HCT116 (cell line): ENCODE results near the gene BBX. TPM values are rescaled to one million over a fixed set of nuclear protein-coding genes. Genes with fewer than 3 reads are reported as not detected.

ENCODE experiments used
- ATAC-seq: fragments of 200-7000 bp; cut with Tn5 transposase; 2 replicates; pipeline ENCODE4 v1.9.1; 2020; ENCODE audit warnings: mild to moderate bottlenecking, moderate library complexity
- BruUV-seq: library from RNA; stranded (reverse); fragments of 400-500 nt; replicated peaks from 2 replicates; lab custom pipeline; 2021; lab: Mats Ljungman, UMichigan
- CTCF ChIA-PET: fragments of 300-600 bp; sonication (Branson Sonifier 250); formaldehyde crosslinking; loops from one replicate; lab custom pipeline; 2021; ENCODE audit warnings: antibody characterized with exemption; lab: Charles Lee
- POLR2A ChIA-PET: fragments of 300-600, 350-600 bp; sonication (Branson Sonifier 250); formaldehyde crosslinking; loops from one replicate; lab custom pipeline; 2021; ENCODE audit warnings: antibody characterized with exemption; lab: Charles Lee
- RAD21 ChIA-PET, 2 experiments: fragments of 300-600 bp; sonication (Branson Sonifier 250); formaldehyde crosslinking; loops; one replicate each; lab custom pipeline; 2023; ENCODE audit warnings: low total read pairs in 2 of 2; ENCODE audit not compliant: uncharacterized antibody in 2 of 2, unreplicated experiment in 2 of 2, low non-redundant PET in 1 of 2; lab: Charles Lee
- DNase-seq: peaks from one replicate; pipeline ENCODE4 v3.0.0-alpha.2; 2010; ENCODE audit warnings: low read depth, low spot score
- H2AFZ ChIP-seq: fragments of 200-600 bp; shearing (Covaris generic), sonication (generic); 2 replicates; pipeline ENCODE4 v1.6.1; 2017; ENCODE audit warnings: low read depth, mixed run types, mixed read lengths, antibody characterized with exemption, low read length; ENCODE audit not compliant: poor library complexity, severe bottlenecking
- H3K27ac ChIP-seq: 2 replicates; pipeline ENCODE4 v1.5.1; 2012; ENCODE audit warnings: low read depth, low read length
- H3K27me3 ChIP-seq: fragments of 200-600 bp; sonication (generic); 2 replicates; pipeline ENCODE4 v1.6.1; 2016; ENCODE audit warnings: mixed run types, low read length, mixed read lengths; ENCODE audit not compliant: insufficient read depth
- H3K36me3 ChIP-seq, 2 experiments: fragments of 200-500 bp in 1 of 2; fragments of 200-600 bp in 1 of 2; sonication (Bioruptor generic) in 1 of 2; sonication (generic) in 1 of 2; 2 replicates each; pipeline versions ENCODE4 v1.5.1 to v1.6.1; 2014 to 2016; ENCODE audit warnings: low read length in 2 of 2, inconsistent platforms in 1 of 2, mixed read lengths in 1 of 2, mixed run types in 1 of 2; ENCODE audit not compliant: insufficient read depth in 2 of 2, control insufficient read depth in 1 of 2
- H3K4me1 ChIP-seq, 2 experiments: fragments of 200-600 bp in 1 of 2; sonication (generic) in 1 of 2; 2 replicates each; pipeline versions ENCODE4 v1.5.1 to v1.6.1; 2012 to 2017; ENCODE audit warnings: low read length in 2 of 2, inconsistent platforms in 1 of 2, mild to moderate bottlenecking in 1 of 2, mixed read lengths in 1 of 2, mixed run types in 1 of 2, moderate library complexity in 1 of 2; ENCODE audit not compliant: insufficient read depth in 2 of 2, control insufficient read depth in 1 of 2
- H3K4me2 ChIP-seq: fragments of 200-600 bp; sonication (generic); 2 replicates; pipeline ENCODE4 v1.6.1; 2017; ENCODE audit warnings: mixed run types, low read length, mixed read lengths
- H3K4me3 ChIP-seq, 2 experiments: fragments of 200-600 bp in 1 of 2; sonication (generic) in 1 of 2; replicated peaks in 1 of 2; 2 replicates each; pipeline ENCODE4 v1.5.1; 2011 to 2016; ENCODE audit warnings: low read length in 2 of 2, control low read depth in 1 of 2, low read depth in 1 of 2, mild to moderate bottlenecking in 1 of 2, mixed read lengths in 1 of 2, mixed run types in 1 of 2
- H3K79me2 ChIP-seq: fragments of 200-600 bp; sonication (generic); 2 replicates; pipeline ENCODE4 v1.6.1; 2017; ENCODE audit warnings: mild to moderate bottlenecking, mixed run types, low read length, moderate library complexity, mixed read lengths; ENCODE audit not compliant: insufficient read depth
- H3K9ac ChIP-seq: fragments of 200-600 bp; sonication (generic); 2 replicates; pipeline ENCODE4 v1.6.1; 2016; ENCODE audit warnings: low read length, mixed read lengths
- H3K9me2 ChIP-seq: fragments of 200-600 bp; sonication (generic), shearing (Covaris generic); 2 replicates; pipeline ENCODE4 v1.6.1; 2017; ENCODE audit warnings: mixed run types, mild to moderate bottlenecking, moderate library complexity; ENCODE audit not compliant: insufficient read depth
- H3K9me3 ChIP-seq, 2 experiments: fragments of 200-500 bp in 1 of 2; fragments of 200-600 bp in 1 of 2; sonication (Bioruptor generic) in 1 of 2; sonication (generic) in 1 of 2; 2 replicates each; pipeline ENCODE4 v1.6.1; 2014 to 2017; ENCODE audit warnings: low read length in 2 of 2, mixed read lengths in 2 of 2, inconsistent platforms in 1 of 2, low read depth in 1 of 2, mild to moderate bottlenecking in 1 of 2, mixed run types in 1 of 2, moderate library complexity in 1 of 2; ENCODE audit not compliant: control insufficient read depth in 1 of 2, insufficient read depth in 1 of 2
- H4K20me1 ChIP-seq: fragments of 200-600 bp; sonication (generic), shearing (Covaris generic); 2 replicates; pipeline ENCODE4 v1.6.1; 2017; ENCODE audit warnings: mixed run types, mild to moderate bottlenecking, moderate library complexity; ENCODE audit not compliant: insufficient read depth
- CBX3 ChIP-seq: IDR thresholded peaks from 2 replicates; pipeline ENCODE4 v1.6.1; 2012; ENCODE audit warnings: low read depth
- CEBPB ChIP-seq: IDR thresholded peaks from 2 replicates; pipeline ENCODE4 v1.6.1; 2012; ENCODE audit warnings: low read depth
- CTCF ChIP-seq, 3 experiments: fragments of 200-600 bp in 1 of 3; sonication (generic) in 1 of 3; IDR thresholded peaks in 2 of 3; conservative IDR thresholded peaks in 1 of 3; 2 replicates each; pipeline ENCODE4 v1.5.1; 2012 to 2017; ENCODE audit warnings: low read depth in 2 of 3, low read length in 2 of 3, antibody characterized with exemption in 1 of 3, borderline replicate concordance in 1 of 3, control low read depth in 1 of 3, mild to moderate bottlenecking in 1 of 3, mixed read lengths in 1 of 3, mixed run types in 1 of 3, moderate library complexity in 1 of 3; ENCODE audit not compliant: insufficient read depth in 1 of 3
- ELF1 ChIP-seq: IDR thresholded peaks from 2 replicates; pipeline ENCODE4 v1.6.1; 2012; ENCODE audit warnings: low read depth, borderline replicate concordance
- EZH2 ChIP-seq: fragments of 200-600 bp; sonication (generic); IDR thresholded peaks from 2 replicates; pipeline ENCODE4 v1.6.1; 2017; ENCODE audit warnings: antibody characterized with exemption, mixed run types
- EZH2phosphoT487 ChIP-seq: fragments of 200-600 bp; IDR thresholded peaks from 2 replicates; pipeline ENCODE4 v1.6.1; 2018; ENCODE audit warnings: antibody characterized with exemption, borderline replicate concordance
- FOSL1 ChIP-seq: IDR thresholded peaks from 2 replicates; pipeline ENCODE4 v1.6.1; 2012; ENCODE audit warnings: low read depth
- JUND ChIP-seq: IDR thresholded peaks from 2 replicates; pipeline ENCODE4 v1.6.1; 2012
- MAX ChIP-seq: IDR thresholded peaks from 2 replicates; pipeline ENCODE4 v1.6.1; 2012
- POLR2A ChIP-seq: IDR thresholded peaks from 2 replicates; pipeline ENCODE4 v1.7.0; 2011; ENCODE audit warnings: borderline replicate concordance; ENCODE audit not compliant: insufficient read depth, insufficient read length; ENCODE audit errors: extremely low read depth
- POLR2AphosphoS5 ChIP-seq: IDR thresholded peaks from 2 replicates; pipeline ENCODE4 v1.6.1; 2011; ENCODE audit warnings: mild to moderate bottlenecking, low read depth, low read length, moderate library complexity
- RAD21 ChIP-seq: IDR thresholded peaks from 2 replicates; pipeline ENCODE4 v1.6.1; 2012; ENCODE audit warnings: low read depth, mild to moderate bottlenecking
- REST ChIP-seq: IDR thresholded peaks from 2 replicates; pipeline ENCODE4 v1.6.1; 2012; ENCODE audit warnings: low read depth
- SIN3A ChIP-seq: IDR thresholded peaks from 2 replicates; pipeline ENCODE4 v1.6.1; 2012; ENCODE audit warnings: low read depth
- SRF ChIP-seq: IDR thresholded peaks from 2 replicates; pipeline ENCODE4 v1.6.1; 2012; ENCODE audit warnings: low read depth
- YY1 ChIP-seq: IDR thresholded peaks from 2 replicates; pipeline ENCODE4 v1.6.1; 2011; ENCODE audit warnings: low read length, low read depth, moderate library complexity, mild to moderate bottlenecking; ENCODE audit not compliant: insufficient replicate concordance; ENCODE audit errors: extremely low read depth
- ZFX ChIP-seq: fragments of 450-650 bp; IDR thresholded peaks from 2 replicates; pipeline ENCODE4 v1.6.1; 2017
- intact Hi-C: fragments of 100-400 bp; cut with micrococcal nuclease; formaldehyde crosslinking; loops from 2 replicates; pipeline ENCODE4 v1.10.0; 2022
- total RNA-seq: library from RNA; stranded (reverse); gene quantifications from one replicate; pipeline ENCODE4 v1.2.1, GENCODE V29; 2021; ENCODE audit not compliant: unreplicated experiment

The BBX gene
- total RNA-seq, 1 experiment from 2014 or later = 55.6 TPM

- Histone ChIP-seq H3K4me2 (no peak overlapping the region), H3K9me2 (no peaks in the 10 kb centered on the region), H3K4me3 (no peak overlapping the region), H2AFZ (no peak overlapping the region), H3K9ac (no peak overlapping the region), H3K27ac (no peak overlapping the region), H3K9me3 (no peaks in the 10 kb centered on the region), H3K79me2 (no peaks in the 10 kb centered on the region), H3K4me1 (no peaks in the 10 kb centered on the region), H3K27me3 (no peaks in the 10 kb centered on the region), H4K20me1 (no peaks in the 10 kb centered on the region), H3K36me3 (no peaks in the 10 kb centered on the region)
- ATAC-seq (no peak), DNase-seq (no peak)
- intact Hi-C loops = no loop called here
- RAD21 ChIA-PET = no interaction called here
- TF ChIP-seq YY1 = no peak
- no peak for TF ChIP-seq ZFX
- no peak for TF ChIP-seq EZH2
- no peak for TF ChIP-seq RAD21
- no peak for TF ChIP-seq FOSL1
- no peak for TF ChIP-seq CEBPB
- TF ChIP-seq POLR2AphosphoS5 = no peak
- no peak for TF ChIP-seq POLR2A
- TF ChIP-seq ELF1 = no peak
- no TSS peak for BruUV-seq
- CTCF ChIA-PET = no interaction called here
- POLR2A ChIA-PET = no interaction called here
Measured at GRCh38 chr3:107581230-107581629, 58.5 kb downstream of the BBX start.

- Histone ChIP-seq H3K27ac (no peak overlapping the region), H4K20me1 (no peaks in the 10 kb centered on the region), H3K79me2 (no peaks in the 10 kb centered on the region; the same call in 1 of the 2 replicates), H3K36me3 (no peaks in the 10 kb centered on the region), H3K27me3 (no peaks in the 10 kb centered on the region), H3K9me3 (no peaks in the 10 kb centered on the region), H3K4me3 (no peak overlapping the region), H3K4me1 (no peaks in the 10 kb centered on the region), H3K9ac (no peak overlapping the region), H3K9me2 (no peaks in the 10 kb centered on the region), H2AFZ (no peak overlapping the region), H3K4me2 (no peak overlapping the region)
- BruUV-seq = no TSS peak
- ChIA-PET POLR2A (no interaction called here), RAD21 (no interaction called here), CTCF (no interaction called here)
- ATAC-seq (no peak), DNase-seq (no peak)
- intact Hi-C loops = no loop called here
- TF ChIP-seq CBX3 (no peak), SIN3A (no peak), ZFX (no peak), POLR2AphosphoS5 (no peak), YY1 (no peak), JUND (no peak), EZH2phosphoT487 (no peak), SRF (no peak), RAD21 (no peak), POLR2A (no peak), REST (no peak), CTCF (IDR thresholded peaks at IDR 0.05 in 2 of 3, conservative IDR thresholded peaks at IDR 0.05 in 1 of 3; ENCODE audit: borderline replicate concordance in 1 of 3, insufficient read depth in 1 of 3, low read depth in 2 of 3, low read length in 2 of 3) (no peak), MAX (no peak)
Measured at GRCh38 chr3:107588217-107588616, 65.5 kb downstream of the BBX start.
